Measurements from ENCODE around the gene ADAMTS12.
"Not testable (repeated sequence)": the region's sequence is repeated elsewhere in the genome, so short reads cannot be mapped to it uniquely, and the experiment has no call there.

ADAMTS12 gene, protein sequence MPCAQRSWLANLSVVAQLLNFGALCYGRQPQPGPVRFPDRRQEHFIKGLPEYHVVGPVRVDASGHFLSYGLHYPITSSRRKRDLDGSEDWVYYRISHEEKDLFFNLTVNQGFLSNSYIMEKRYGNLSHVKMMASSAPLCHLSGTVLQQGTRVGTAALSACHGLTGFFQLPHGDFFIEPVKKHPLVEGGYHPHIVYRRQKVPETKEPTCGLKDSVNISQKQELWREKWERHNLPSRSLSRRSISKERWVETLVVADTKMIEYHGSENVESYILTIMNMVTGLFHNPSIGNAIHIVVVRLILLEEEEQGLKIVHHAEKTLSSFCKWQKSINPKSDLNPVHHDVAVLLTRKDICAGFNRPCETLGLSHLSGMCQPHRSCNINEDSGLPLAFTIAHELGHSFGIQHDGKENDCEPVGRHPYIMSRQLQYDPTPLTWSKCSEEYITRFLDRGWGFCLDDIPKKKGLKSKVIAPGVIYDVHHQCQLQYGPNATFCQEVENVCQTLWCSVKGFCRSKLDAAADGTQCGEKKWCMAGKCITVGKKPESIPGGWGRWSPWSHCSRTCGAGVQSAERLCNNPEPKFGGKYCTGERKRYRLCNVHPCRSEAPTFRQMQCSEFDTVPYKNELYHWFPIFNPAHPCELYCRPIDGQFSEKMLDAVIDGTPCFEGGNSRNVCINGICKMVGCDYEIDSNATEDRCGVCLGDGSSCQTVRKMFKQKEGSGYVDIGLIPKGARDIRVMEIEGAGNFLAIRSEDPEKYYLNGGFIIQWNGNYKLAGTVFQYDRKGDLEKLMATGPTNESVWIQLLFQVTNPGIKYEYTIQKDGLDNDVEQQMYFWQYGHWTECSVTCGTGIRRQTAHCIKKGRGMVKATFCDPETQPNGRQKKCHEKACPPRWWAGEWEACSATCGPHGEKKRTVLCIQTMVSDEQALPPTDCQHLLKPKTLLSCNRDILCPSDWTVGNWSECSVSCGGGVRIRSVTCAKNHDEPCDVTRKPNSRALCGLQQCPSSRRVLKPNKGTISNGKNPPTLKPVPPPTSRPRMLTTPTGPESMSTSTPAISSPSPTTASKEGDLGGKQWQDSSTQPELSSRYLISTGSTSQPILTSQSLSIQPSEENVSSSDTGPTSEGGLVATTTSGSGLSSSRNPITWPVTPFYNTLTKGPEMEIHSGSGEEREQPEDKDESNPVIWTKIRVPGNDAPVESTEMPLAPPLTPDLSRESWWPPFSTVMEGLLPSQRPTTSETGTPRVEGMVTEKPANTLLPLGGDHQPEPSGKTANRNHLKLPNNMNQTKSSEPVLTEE (N-terminal part only)

DNA sequence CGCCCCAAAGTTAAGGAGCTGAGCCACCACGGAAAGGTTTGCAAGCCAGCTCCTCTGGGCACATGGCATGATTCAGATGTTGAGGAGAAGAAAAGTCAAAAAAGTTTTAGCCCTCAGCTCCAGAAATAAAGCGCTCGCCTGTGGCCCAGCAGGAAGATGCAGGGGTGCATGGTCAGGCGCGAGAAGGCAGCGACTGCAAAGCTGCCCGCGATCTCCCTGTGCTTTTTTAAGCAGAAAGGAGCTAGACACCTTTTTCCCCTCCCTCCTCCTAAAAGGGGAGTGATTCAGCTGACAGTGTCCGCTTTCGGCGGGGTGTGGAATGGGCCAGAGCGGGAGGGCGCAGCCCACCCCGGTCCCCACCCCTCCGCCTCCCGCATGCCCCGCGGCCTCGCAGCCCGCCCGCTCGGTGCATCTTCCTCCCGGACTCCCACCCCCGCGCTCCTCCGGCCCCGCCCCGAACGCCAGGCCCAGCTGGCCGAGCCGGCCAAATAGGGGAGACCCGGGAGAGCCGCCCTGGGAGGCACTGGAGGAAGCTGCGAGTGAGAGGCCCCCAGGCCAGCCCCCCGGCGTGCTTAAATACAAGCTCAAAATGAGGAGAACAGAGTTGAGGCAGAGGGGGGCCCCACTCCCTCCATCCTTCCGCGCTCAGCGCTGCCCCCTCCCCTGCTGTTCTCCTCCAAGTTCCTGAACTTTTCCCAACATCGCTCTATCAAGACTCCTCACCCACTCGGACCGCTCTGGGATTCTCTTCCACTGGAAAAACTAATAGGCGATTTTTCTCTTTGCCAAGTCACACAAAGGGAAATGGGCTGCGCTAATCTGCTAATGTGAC is at the start of gene ADAMTS12:
Gene ADAMTS12, minus strand, starts transcription at position 203 of the 832 bp plus-strand sequence. Its CDS starts 134 bp downstream, at position 69.
- no peak for DNase-seq

- no peak for DNase-seq
Measured at GRCh38 chr5:33941090-33941489, 49.3 kb upstream of the ADAMTS12 start.

DNA sequence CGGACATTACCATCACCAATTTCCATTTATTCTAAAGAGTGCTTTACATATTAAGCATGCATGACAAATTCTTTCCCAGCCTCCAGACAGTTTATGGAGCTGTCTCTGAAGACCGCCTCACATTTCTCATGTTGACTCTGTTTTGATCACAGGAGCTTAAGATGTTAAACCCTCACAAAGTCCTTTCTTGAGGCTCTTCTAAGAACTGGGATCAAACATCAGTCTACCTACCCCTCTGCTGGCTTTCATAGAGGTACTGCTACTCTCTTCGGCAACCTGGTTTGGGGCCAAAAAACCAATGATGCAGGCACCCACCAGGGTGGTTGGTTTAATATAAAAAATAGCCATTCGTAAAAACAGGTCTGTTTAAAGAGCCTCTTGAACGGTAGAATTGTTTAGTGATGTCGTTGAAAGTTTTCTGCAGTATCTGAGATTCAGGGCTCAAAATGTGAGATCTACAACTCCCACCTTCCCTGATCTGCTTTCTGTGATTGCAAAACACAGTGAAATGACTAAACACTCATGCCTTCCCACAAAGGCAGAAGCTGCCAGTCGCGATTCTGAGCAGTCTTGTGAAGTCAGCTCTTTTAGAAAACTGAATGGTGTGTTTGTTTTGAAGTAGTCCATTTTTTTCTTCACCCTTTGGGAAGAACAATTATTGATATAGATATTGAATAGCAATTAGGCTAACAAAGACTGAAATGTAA is 47.9 kb upstream of the ADAMTS12 start:
- no peak for DNase-seq

GRCh38 chr5:33938881-33939280 is 47.1 kb upstream of the ADAMTS12 start:
- no peak for DNase-seq

- DNase-seq = no peak
Measured at GRCh38 chr5:33938507-33938796, 46.7 kb upstream of the ADAMTS12 start.

GRCh38 chr5:33937707-33938506 is 46.1 kb upstream of the ADAMTS12 start:
- no peak for DNase-seq

- DNase-seq = no peak
Measured at GRCh38 chr5:33937017-33937706, 45.4 kb upstream of the ADAMTS12 start.

- DNase-seq = no peak
Measured at GRCh38 chr5:33936381-33937016, 44.7 kb upstream of the ADAMTS12 start, which contains the start of gene RXFP3. Gene RXFP3 (plus strand): TSS chr5:33936386. CDS start chr5:33936741, 355 bp downstream.

DNA sequence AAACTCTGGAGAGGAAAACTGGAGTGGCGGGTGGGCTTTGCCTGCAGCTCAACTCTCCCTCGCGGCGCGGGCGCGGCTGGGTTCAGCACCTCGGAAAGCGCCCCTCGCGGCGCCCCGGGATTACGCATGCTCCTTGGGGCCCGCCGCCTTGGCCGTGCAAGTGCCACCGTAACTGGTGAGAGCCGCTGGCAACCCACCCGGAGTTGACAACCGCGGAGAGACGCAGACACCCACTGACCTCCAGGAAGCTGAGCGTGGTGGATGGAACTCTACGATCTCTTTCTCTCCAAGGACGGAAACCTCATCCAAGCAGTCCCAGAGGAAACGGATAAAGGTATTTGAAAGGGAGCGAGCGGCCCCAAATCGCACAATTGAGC is 44.2 kb upstream of the ADAMTS12 start:
- DNase-seq = no peak

DNA sequence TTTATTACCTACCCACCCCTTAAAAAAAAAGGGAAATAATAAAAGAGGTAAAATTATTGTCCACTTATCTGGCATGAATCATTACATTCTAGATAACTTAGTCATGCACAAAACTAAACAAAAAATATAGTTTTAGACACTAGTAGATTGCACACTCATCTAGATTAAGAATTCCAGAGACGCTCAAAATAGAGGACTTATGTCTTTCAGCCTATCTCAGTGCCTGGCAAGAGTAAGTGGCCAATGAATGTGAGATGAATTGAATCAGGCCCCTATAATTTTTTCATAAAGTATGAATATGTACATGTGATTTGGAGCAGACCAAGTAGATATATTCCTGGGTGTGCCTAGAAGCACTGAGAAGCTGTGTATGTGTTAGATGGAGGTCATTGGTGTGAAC is 42.4 kb upstream of the ADAMTS12 start:
- no peak for DNase-seq

DNA sequence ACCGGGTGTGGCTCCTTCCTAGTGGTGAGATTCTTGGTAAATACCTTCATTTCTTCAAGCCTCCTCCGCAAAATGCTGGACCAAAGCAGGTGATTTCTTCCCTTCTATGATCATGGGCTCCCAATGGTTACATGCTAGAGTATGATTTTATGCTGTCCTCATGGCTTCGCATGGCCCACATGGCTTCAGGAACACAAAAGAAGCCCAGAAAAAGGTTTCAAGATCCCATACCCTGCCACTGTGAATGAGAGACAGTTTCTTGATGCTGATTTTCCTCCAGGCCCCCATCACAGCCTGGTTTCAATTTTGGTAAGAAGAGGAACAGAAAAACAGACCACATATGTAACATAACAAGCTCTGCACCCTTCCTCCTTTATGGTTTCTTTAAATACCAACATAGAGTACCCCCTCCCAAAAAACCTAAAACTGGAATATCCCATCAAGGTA is 42.0 kb upstream of the ADAMTS12 start:
- DNase-seq = no peak

GRCh38 chr5:33931136-33931535 is 39.3 kb upstream of the ADAMTS12 start:
- no peak for DNase-seq

GRCh38 chr5:33929925-33930690 is 38.3 kb upstream of the ADAMTS12 start:
- DNase-seq = no peak

GRCh38 chr5:33928283-33928682 is 36.5 kb upstream of the ADAMTS12 start:
- DNase-seq = no peak

GRCh38 chr5:33927685-33928084 is 35.9 kb upstream of the ADAMTS12 start:
- DNase-seq = no peak

DNA sequence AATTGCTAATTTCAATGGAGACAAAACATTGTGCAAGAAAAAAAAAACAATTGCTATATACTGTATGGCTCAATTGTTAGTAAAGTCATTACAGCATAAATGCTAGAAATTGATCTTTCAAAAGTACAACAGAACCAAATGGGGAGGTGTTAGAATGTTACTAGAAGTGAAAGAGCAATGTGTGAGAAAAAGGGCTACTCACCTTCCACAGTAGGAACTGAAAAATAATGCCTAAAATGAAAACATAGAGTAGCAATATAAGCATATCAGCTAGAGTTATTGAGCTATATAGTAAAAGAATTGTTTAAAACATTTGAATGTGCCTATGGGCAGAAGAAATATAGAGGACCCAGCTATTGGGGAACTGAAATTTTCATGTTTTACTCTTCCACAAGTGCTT is 33.5 kb upstream of the ADAMTS12 start:
- DNase-seq = no peak

GRCh38 chr5:33921002-33921401 is 29.2 kb upstream of the ADAMTS12 start:
- DNase-seq = no peak

- DNase-seq = not testable (repeated sequence)
Measured at GRCh38 chr5:33914844-33915243, 23.1 kb upstream of the ADAMTS12 start.

DNA sequence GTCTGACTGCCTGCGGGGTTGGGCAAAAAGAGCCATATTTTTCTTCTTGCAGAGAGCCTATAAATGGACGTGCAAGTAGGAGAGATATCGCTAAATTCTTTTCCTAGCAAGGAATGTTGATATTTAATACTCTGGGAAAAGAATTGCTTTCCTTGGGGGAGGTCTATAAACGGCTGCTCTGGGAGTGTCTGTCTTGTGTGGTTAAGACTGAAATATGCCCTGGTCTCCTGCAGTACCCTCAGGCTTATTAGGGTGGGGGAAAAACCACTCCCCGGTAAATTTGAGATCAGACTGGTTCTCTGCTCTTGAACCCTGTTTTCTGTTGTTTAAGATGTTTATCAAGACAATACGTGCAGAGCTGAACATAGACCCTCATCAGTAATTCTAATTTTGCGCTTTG is 14.5 kb upstream of the ADAMTS12 start:
- not testable (repeated sequence) for DNase-seq
